NCI-H446 (cell line): ENCODE data around the gene ELF1.
"Not testable (repeated sequence)": the region's sequence is repeated elsewhere in the genome, so short reads cannot be mapped to it uniquely, and the experiment has no call there.

Experiments
- DNase-seq, 2 experiments: peaks; one replicate each; lab custom pipeline; 2025; lab: John Stamatoyannopoulos, UW

The ELF1 gene

DNA sequence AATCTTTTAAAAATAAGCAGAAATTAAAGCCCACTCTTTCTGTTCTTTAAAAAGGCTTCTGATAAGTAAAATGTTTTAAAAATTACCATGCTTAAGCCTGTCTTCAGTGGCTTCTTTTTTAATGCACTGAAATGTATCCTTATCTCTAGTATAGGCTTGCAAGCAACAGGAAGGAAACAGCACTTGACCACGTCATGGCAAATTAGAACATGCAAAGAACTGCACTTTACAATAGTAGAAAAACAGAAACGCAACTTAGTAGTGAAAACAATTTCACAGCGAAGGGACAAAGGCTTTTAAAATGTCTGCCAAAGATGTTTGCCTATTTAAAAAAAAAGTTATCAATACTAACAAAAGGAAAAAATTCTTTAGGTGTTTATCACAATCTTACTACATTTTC is 36.3 kb downstream of the ELF1 start:
- DNase-seq, result no peak

DNA sequence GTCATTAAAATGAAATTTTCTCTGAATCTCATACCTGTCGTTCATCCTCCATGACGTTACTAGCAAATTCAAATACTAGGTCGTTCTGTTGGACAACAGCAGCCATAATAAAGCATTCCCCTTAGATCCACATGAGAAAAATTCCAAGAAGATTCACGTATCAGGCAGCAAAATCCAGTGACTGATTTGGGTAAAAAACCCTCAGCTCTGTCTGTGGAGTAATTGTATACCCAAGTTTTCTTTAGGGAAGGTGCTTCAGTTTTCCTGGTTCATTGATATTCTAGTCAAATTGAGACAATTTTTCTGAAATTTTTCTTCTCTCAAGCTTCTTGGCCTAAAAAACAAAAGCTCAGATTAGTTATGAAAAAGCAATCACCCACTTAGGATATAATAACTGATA is 37.2 kb downstream of the ELF1 start:
- DNase-seq, result no peak

DNA sequence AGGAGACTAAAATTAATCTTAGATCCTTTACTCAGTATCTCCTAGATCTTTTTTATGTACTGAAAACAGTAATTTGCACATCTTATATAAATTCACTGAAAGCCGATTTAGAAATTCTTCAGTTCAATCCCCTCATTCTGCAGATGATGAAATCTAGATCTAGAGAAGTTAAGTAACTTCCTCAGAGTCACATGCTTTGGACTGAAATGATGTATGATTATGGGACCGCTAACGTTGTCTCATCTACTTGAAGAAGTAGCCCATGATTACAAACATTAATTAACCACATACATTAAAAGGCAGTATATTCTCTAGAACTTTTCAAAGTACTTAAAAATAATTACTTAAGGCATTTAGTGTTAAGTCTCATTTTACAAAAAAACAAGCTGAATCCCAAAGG is 37.8 kb downstream of the ELF1 start:
- no peak for DNase-seq

GRCh38 chr13:40980461-40980860 is 38.7 kb downstream of the ELF1 start:
- DNase-seq, result no peak

DNA sequence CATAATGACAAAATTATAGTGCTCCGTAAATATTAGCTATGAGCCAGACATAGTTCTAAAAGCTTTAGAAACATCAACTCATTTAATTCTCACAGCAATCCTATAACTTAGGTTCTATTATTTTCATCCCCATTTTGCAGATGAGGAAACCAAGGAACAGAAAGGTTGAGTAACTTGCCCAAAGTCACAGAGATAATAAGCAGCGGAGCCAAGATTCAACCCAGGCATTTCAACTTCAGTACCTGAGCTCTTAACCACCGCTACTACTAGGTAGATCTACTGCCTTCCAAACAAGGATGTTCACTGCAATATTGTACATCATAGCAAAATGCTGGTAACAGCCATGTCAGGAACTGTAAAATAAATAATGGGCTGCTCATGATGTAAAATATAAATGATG is 39.9 kb downstream of the ELF1 start:
- DNase-seq, result no peak

- DNase-seq, result not testable (repeated sequence)
These were observed 41.0 kb downstream of the ELF1 start for GRCh38 chr13:40978109-40978508.

- no peak for DNase-seq
These were observed 43.7 kb downstream of the ELF1 start for GRCh38 chr13:40975441-40975840.

DNA sequence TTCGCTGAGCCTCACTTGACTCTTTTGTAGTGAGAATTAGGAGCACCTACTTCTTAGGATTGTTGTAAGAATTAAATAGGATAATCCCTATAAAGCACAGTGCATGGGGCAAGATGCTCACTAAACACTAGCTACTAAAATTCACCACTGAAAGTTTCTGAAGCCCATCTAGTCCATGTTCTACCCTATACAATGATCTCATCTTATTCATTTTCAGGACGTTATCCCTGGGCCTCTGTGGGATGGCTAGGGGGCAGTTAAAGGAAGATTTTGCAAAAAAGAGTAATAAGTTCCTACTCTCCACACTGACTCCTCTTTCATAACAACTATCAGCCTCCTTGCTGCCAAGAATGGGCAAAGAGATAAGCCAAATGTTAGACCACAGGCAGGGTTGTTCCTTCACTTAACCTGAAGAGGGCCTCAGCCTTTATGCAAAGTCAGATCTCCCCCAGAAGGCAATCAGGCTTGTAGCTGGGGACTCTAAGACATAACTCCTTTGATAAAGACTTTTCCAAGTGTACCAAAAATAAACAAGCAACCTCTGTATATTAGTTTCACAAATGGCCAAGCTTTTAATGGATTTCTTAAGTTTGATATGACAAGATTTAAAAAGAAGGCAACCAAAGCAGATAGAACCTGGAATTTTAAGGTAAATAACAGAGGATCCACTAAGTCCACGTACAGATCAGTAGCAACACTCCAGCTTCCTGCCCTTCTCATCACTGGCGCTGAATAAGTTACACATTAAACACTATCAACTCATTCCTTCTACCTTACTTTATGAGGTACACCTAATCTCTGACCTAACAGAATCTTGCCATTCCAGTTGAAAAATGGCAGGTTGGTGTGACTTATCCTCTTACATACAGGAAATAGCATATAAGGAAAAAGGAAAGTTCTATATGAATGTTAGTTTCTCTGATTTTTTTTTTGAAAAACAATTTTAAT is 44.4 kb downstream of the ELF1 start:
- peak in 1 of 2 experiments; percentile 23 for DNase-seq

GRCh38 chr13:40973409-40973808 is 45.7 kb downstream of the ELF1 start:
- no peak for DNase-seq

- DNase-seq, result no peak
These were observed 47.8 kb downstream of the ELF1 start for GRCh38 chr13:40971321-40971720.

- DNase-seq, result no peak
These were observed 48.3 kb downstream of the ELF1 start for GRCh38 chr13:40970803-40971202.

DNA sequence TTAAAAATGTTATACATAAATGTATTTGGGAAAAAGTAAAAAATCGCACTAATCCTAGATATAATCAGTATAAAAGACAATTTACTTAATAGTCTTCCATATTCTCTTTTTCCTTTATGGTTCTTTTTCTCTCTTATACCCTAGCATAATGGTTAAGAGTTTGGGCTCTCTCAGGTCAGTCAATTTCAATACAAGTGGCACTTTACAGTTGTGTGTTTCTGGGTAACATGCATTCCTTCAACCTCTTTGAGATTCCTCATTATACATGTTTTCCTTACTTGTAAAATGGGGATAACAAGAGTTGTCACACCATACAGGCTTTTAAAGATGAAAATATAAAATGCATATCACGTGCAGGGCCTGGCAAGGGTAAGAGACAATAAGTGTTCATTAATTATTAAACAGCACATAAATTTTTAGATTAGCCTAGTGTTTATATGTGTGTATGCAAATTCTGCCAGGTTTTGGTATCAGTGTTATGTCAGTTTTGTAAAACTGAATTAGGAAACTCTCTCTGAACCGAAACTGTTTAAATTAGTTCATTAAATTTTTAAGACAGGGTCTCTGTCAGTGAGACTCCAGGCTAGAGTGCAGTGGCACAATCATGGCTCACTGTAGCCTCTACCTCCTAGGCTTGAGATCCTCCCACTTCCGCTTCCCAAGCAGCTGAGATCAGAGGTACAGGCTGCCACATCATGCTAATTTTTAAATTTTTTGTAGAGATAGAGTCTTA is 49.8 kb downstream of the ELF1 start:
- DNase-seq, result no peak

GRCh38 chr13:40968416-40969000 is 50.6 kb downstream of the ELF1 start:
- DNase-seq, result no peak

- no peak for DNase-seq
These were observed 52.8 kb downstream of the ELF1 start for GRCh38 chr13:40966298-40966697.

GRCh38 chr13:40963927-40964326 is 55.2 kb downstream of the ELF1 start:
- no peak for DNase-seq

DNA sequence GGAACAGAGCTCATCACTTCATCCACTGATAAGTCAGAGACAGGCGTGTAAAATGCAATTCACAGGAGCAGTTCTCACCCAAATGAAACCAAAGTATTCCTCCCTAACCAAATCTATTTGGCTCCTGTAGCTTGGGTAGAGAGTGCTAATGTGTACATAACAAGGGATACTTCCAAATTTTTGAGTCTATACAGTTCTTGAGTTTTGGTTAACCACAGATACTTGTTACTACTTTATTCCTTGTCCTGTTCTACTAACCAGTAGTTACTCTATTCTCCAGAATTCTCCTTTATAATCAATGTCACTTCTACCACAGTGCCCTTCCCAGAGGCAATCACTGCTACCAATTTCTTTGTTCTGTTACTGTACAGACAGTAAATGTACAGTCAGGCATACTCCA is 57.3 kb downstream of the ELF1 start:
- DNase-seq, result no peak

GRCh38 chr13:40961214-40961613 is 57.9 kb downstream of the ELF1 start:
- DNase-seq, result no peak

DNA sequence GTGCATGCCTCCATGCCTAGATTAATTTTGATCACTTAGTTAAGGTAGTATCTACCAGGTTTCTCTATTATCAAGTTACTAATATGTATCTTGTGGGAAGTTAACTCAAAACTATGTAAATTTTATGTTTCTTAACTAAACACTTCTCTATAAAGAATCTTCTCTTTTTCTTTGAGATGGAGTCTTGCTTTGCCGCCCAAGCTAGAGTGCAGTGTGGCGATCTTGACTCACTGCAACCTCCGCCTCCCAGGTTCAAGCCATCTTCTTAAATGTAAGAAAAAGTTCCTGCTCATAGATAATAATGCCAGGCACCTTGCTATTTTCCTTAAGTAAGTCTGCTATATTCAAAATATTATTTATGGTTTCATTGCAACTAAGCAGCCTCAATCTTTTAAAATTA is 58.4 kb downstream of the ELF1 start:
- no peak for DNase-seq

DNA sequence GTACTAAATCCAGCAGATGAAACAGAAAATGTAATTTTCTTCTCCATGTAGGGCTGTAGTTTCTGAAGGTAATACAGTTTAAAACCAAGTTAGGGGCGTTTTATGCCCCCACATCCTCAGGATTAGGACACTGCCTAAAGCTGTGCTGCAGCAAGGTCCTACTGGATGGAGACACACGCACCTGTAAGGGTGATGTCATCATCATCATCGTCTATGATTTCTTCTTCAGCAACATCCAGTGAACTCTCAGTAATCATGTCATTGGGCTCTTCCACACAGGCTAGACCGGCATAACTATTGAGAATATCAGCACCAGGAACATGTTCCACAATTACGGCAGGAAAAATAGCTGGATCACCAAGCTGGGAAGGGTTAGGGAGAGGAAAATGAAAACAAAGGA is 60.5 kb downstream of the ELF1 start:
- DNase-seq, result no peak

- DNase-seq, result no peak
These were observed 72.6 kb downstream of the ELF1 start for GRCh38 chr13:40946485-40946884.

- no peak for DNase-seq
These were observed 76.0 kb downstream of the ELF1 start for GRCh38 chr13:40943073-40943472.

GRCh38 chr13:40941581-40941980 is 77.5 kb downstream of the ELF1 start:
- DNase-seq, result no peak

DNA sequence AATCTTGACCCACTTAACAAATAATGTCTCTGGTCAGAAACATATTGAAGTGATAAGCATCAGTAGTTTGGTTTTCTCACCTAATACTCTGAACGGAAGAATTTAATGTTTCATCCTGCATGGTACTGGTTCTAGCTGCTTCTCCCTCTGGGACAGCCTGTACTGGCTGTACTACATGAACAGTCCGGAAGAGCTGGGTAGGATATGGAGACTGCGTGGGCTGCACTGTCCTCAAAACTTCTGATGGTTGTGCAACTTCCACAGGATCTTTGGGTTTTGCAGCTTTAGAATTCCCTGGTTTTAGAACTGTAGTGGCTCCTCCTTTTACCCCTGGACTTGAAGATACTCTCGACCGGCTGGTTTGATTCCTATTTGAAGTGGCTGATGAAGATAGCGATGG is 78.3 kb downstream of the ELF1 start:
- no peak for DNase-seq
